Measurements from ENCODE around the gene PCDHB5.
"Not testable (repeated sequence)": the region's sequence is repeated elsewhere in the genome, so short reads cannot be mapped to it uniquely, and the experiment has no call there.

Gene PCDHB5
- 0 to 1.2 (median 0) reads per million in 17 experiments for total RNA-seq

GRCh38 chr5:141135030-141135717 lies at the start of gene PCDHB5:
TSS of gene PCDHB5 (plus strand) at chr5:141135206. CDS start at chr5:141135435, 229 bp downstream.
- DNase-seq, result peak in 1 of 4 experiments; percentile 5

GRCh38 chr5:141094481-141095262 lies 40.3 kb upstream of the PCDHB5 start, which contains the start of gene PCDHB2:
TSS of gene PCDHB2 (plus strand) at chr5:141094615. CDS start at chr5:141094791, 176 bp downstream.
- no peak for DNase-seq

- DNase-seq, result no peak
These were observed 39.8 kb upstream of the PCDHB5 start for GRCh38 chr5:141095263-141095641.

DNA sequence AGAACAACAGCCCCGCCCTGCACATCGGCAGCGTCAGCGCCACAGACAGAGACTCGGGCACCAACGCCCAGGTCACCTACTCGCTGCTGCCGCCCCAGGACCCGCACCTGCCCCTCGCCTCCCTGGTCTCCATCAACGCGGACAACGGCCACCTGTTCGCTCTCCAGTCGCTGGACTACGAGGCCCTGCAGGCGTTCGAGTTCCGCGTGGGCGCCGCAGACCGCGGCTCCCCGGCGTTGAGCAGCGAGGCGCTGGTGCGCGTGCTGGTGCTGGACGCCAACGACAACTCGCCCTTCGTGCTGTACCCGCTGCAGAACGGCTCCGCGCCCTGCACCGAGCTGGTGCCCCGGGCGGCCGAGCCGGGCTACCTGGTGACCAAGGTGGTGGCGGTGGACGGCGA lies 38.8 kb upstream of the PCDHB5 start:
- not testable (repeated sequence) for DNase-seq

GRCh38 chr5:141096586-141096985 lies 38.4 kb upstream of the PCDHB5 start:
- DNase-seq, result not testable (repeated sequence)

DNA sequence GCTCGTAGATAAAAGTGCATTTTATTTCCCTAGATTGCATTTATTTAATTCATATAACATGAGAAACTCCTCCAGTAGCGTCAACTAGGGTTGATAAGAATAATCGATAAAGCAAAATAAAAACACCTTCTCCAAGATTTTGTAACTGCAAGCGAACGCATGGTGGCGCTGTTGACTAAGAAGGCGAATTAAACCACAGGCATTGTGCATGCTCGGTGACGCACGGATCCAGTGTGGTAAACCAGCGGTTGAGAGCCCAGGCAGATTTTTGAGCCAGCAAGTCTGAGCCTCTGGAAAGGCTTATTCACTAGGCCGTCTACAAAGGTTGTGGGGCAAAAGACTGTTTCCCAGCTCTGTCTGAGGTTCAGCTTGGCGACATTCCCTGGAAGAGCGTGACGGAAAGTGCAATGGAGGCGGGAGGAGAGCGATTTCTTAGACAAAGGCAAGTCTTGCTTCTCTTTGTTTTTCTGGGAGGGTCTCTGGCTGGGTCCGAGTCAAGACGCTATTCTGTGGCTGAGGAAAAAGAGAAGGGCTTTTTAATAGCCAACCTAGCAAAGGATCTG lies 34.7 kb upstream of the PCDHB5 start, which contains the start of gene PCDHB3:
Gene PCDHB3 (plus strand): TSS at position 231 of the 563 bp plus-strand sequence. CDS start 177 bp downstream, at position 408.
- DNase-seq, result peak in 2 of 4 experiments; percentile 3 to 4

DNA sequence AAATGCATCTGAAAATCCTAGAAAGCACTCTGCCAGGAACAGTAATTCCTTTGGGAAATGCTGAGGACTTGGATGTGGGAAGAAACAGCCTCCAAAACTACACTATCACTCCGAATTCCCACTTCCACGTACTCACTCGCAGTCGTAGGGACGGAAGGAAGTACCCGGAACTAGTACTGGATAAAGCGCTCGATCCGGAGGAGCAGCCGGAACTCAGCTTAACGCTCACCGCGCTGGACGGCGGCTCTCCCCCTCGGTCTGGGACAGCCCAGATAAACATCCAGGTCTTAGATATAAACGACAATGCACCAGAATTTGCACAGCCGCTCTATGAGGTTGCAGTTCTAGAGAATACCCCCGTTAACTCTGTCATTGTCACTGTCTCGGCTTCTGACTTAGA lies 33.9 kb upstream of the PCDHB5 start:
- no peak for DNase-seq

DNA sequence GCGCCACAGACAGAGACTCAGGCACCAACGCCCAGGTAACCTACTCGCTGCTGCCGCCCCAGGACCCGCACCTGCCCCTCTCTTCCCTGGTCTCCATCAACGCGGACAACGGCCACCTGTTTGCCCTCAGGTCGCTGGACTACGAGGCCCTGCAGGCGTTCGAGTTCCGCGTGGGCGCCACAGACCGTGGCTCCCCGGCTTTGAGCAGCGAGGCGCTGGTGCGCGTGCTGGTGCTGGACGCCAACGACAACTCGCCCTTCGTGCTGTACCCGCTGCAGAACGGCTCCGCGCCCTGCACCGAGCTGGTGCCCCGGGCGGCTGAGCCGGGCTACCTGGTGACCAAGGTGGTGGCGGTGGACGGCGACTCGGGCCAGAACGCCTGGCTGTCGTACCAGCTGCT lies 32.9 kb upstream of the PCDHB5 start:
- not testable (repeated sequence) for DNase-seq

DNA sequence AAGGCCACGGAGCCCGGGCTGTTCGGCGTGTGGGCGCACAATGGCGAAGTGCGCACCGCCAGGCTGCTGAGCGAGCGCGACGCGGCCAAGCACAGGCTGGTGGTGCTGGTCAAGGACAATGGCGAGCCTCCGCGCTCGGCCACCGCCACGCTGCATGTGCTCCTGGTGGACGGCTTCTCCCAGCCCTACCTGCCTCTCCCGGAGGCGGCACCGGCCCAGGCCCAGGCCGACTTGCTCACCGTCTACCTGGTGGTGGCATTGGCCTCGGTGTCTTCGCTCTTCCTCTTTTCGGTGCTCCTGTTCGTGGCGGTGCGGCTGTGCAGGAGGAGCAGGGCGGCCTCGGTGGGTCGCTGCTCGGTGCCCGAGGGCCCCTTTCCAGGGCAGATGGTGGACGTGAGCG lies 32.5 kb upstream of the PCDHB5 start:
- DNase-seq, result not testable (repeated sequence)

GRCh38 chr5:141105350-141105749 lies 29.7 kb upstream of the PCDHB5 start:
- DNase-seq, result no peak

- no peak for DNase-seq
These were observed 15.8 kb upstream of the PCDHB5 start for GRCh38 chr5:141119250-141119649.

DNA sequence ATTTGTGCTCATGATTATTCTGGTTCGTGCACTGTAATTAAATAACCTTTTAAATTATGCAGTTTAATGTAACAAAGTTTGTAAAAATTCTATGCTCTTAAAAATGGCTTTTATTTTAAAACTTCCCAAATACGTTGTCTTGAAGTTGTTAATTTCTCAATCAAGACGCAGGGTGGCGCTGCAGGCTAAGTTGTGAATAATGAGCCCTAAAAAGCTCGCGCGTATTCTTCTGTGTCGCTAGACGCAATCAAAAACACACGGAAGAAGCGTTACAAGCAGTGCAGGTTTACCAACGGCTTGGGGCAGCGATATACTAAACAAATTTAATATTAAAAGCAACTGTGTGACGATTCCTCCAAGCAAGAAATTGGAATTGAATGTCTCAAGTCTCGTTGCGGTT lies 13.4 kb upstream of the PCDHB5 start, which contains the start of gene PCDHB4:
Gene PCDHB4 (plus strand): TSS at position 256 of the 400 bp plus-strand sequence. CDS start 181 bp downstream, outside the sequence.
- DNase-seq, result no peak

- DNase-seq, result no peak
These were observed 13.0 kb upstream of the PCDHB5 start for GRCh38 chr5:141121985-141122384.

DNA sequence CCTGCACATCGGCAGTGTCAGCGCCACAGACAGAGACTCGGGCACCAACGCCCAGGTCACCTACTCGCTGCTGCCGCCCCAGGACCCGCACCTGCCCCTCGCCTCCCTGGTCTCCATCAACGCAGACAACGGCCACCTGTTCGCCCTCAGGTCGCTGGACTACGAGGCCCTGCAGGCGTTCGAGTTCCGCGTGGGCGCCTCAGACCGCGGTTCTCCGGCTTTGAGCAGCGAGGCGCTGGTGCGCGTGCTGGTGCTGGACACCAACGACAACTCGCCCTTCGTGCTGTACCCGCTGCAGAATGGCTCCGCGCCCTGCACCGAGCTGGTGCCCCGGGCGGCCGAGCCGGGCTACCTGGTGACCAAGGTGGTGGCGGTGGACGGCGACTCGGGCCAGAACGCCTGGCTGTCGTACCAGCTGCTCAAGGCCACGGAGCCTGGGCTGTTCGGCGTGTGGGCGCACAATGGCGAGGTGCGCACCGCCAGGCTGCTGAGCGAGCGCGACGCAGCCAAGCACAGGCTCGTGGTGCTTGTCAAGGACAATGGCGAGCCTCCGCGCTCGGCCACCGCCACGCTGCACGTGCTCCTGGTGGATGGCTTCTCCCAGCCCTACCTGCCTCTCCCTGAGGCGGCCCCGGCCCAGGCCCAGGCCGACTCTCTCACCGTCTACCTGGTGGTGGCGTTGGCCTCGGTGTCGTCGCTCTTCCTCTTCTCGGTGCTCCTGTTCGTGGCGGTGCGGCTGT lies 11.4 kb upstream of the PCDHB5 start:
- not testable (repeated sequence) for DNase-seq

DNA sequence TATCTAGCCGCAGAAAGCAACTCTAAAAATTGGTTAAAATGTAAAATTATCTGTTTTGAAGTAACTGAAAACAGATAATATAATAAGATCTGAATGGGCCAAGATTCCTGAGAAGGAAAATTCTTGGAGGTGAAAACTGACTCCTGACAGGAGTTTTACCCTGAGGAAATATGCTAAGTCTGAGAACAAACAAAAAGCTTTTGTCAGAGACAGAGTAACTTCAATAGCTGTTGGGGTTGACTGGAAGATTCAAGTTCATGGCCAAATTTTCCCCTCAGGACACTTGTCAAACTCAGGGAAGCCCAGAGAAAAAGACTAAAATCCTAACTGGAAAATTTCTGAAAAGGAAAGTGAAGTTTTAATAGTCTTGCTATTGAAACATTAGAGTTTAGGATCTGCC lies 7.7 kb upstream of the PCDHB5 start:
- DNase-seq, result no peak

DNA sequence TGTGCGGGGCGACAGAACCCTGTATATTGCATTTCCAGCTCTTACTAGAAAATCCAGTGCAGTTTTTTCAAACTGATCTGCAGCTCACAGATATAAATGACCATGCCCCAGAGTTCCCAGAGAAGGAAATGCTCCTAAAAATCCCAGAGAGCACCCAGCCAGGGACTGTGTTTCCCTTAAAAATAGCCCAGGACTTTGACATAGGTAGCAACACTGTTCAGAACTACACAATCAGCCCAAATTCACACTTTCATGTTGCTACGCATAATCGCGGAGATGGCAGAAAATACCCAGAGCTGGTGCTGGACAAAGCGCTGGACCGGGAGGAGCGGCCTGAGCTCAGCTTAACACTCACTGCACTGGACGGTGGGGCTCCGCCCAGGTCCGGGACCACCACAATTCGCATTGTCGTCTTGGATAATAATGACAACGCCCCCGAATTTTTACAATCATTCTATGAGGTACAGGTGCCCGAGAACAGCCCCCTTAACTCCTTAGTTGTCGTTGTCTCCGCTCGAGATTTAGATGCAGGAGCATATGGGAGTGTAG lies 786 bp downstream of the PCDHB5 start:
- no peak for DNase-seq

- not testable (repeated sequence) for DNase-seq
These were observed 2.3 kb downstream of the PCDHB5 start for GRCh38 chr5:141137346-141137745.

DNA sequence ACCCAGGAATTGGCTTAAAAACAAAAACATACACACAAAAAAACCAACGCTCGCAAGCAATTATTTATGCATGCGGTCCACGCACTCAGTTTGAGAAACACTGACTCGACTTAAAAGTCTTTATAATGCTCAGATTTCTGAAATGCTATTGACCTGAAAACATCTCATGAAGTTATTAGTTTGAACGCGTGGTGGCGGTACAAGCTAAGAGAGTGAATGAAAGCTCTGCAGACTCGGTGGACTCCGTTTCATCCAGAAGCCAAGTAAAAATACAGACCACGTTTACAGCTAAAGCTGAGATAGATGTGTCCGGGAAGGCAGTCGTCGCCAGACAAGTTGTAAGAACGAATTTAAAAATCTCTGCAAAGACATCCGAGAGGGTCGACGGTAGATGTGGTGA lies 14.8 kb downstream of the PCDHB5 start, which contains the start of gene PCDHB6:
Gene PCDHB6 (plus strand): TSS at position 246 of the 400 bp plus-strand sequence. CDS start 201 bp downstream, outside the sequence.
- DNase-seq, result no peak

GRCh38 chr5:141150224-141150992 lies 15.4 kb downstream of the PCDHB5 start:
- no peak for DNase-seq

- no peak for DNase-seq
These were observed 16.0 kb downstream of the PCDHB5 start for GRCh38 chr5:141150993-141151325.

DNA sequence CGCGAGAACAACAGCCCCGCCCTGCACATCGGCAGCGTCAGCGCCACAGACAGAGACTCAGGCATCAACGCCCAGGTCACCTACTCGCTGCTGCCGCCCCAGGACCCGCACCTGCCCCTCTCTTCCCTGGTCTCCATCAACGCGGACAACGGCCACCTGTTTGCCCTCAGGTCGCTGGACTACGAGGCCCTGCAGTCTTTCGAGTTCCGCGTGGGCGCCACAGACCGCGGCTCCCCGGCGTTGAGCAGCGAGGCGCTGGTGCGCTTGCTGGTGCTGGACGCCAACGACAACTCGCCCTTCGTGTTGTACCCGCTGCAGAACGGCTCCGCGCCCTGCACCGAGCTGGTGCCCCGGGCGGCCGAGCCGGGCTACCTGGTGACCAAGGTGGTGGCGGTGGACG lies 16.6 kb downstream of the PCDHB5 start:
- DNase-seq, result not testable (repeated sequence)

Data from suppressor macrophage (primary cell).